Fibroblast of villous mesenchyme (primary cell): Measurements from ENCODE around the gene ALDH1A3. TPM values are rescaled to one million over a fixed set of nuclear protein-coding genes. Genes with fewer than 3 reads are reported as not detected.

Source experiments
- DNase-seq: peaks from one replicate; pipeline ENCODE4 v3.0.0-alpha.2; 2010; ENCODE audit warnings: low read depth
- H3K4me3 ChIP-seq: 2 replicates; pipeline ENCODE4 v1.5.1; 2011; ENCODE audit warnings: low read depth, mild to moderate bottlenecking, low read length
- CTCF ChIP-seq: IDR thresholded peaks from 2 replicates; pipeline ENCODE4 v1.5.1; 2012; ENCODE audit warnings: low read depth, mild to moderate bottlenecking, low read length; ENCODE audit not compliant: insufficient read depth
- total RNA-seq: library from RNA; depleted of rRNA; stranded (reverse); fragments of >200 nt; gene quantifications from 2 replicates; pipeline ENCODE4 v1.2.3, GENCODE V29; 2012

ALDH1A3 gene
- total RNA-seq, 1 donor = 42.7 TPM

- no peak overlapping the region for H3K4me3 ChIP-seq
- no peak for DNase-seq
- TF ChIP-seq CTCF = no peak
Observed at GRCh38 chr15:100859970-100860828, 19.4 kb upstream of the ALDH1A3 start.

- H3K4me3 ChIP-seq = no peak overlapping the region
- no peak for TF ChIP-seq CTCF
- DNase-seq = no peak
Observed at GRCh38 chr15:100860829-100861510, 18.7 kb upstream of the ALDH1A3 start.

GRCh38 chr15:100861511-100861991 lies 18.1 kb upstream of the ALDH1A3 start:
- no peak for TF ChIP-seq CTCF
- no peak overlapping the region for H3K4me3 ChIP-seq
- DNase-seq = no peak

- no peak for DNase-seq
- no peak for TF ChIP-seq CTCF
- H3K4me3 ChIP-seq = no peak overlapping the region
Observed at GRCh38 chr15:100862162-100862561, 17.5 kb upstream of the ALDH1A3 start.

GRCh38 chr15:100863075-100863795 lies 16.4 kb upstream of the ALDH1A3 start:
- DNase-seq = no peak
- peak overlapping the region; percentile 12 for H3K4me3 ChIP-seq
- TF ChIP-seq CTCF = no peak

GRCh38 chr15:100863796-100864267 lies 15.8 kb upstream of the ALDH1A3 start:
- H3K4me3 ChIP-seq = peak overlapping the region; percentile 12
- peak; percentile 14 for TF ChIP-seq CTCF
- peak; percentile 98 for DNase-seq
